Endothelial cell of umbilical vein (primary cell): ENCODE measurements around the gene RNU1-1.

Experiments used
- CTCF ChIP-seq, 2 donors: IDR thresholded peaks; 1 replicate in 1 of 2; 2 replicates in 1 of 2; pipeline ENCODE4 v1.5.1; 2011; ENCODE audit warnings: low read length in 2 of 2, mild to moderate bottlenecking in 2 of 2, moderate library complexity in 2 of 2, control low read depth in 1 of 2, inconsistent platforms in 1 of 2, low read depth in 1 of 2; ENCODE audit not compliant: insufficient read depth in 1 of 2; ENCODE audit errors: extremely low read depth in 1 of 2
- EZH2 ChIP-seq: IDR thresholded peaks from 2 replicates; pipeline ENCODE4 v1.6.1; 2012; ENCODE audit warnings: borderline replicate concordance, low read depth, mild to moderate bottlenecking, moderate library complexity, low read length, inconsistent platforms; ENCODE audit not compliant: severe bottlenecking
- GATA2 ChIP-seq: IDR thresholded peaks from 2 replicates; pipeline ENCODE4 v1.7.0; 2011; ENCODE audit warnings: low read depth, mild to moderate bottlenecking, moderate library complexity, mixed read lengths, low read length; ENCODE audit not compliant: insufficient read length, insufficient read depth
- JUN ChIP-seq: IDR thresholded peaks from 2 replicates; pipeline ENCODE4 v1.6.1; 2011; ENCODE audit warnings: borderline replicate concordance, low read depth; ENCODE audit not compliant: insufficient read length, insufficient read depth
- POLR2A ChIP-seq: IDR thresholded peaks from 2 replicates; pipeline ENCODE4 v1.6.1; 2012; ENCODE audit warnings: low read depth, mild to moderate bottlenecking, control low read depth, low read length
- POLR2AphosphoS5 ChIP-seq: IDR thresholded peaks from 2 replicates; pipeline ENCODE4 v1.6.1; 2012; ENCODE audit warnings: low read depth, mild to moderate bottlenecking, control low read depth, low read length, moderate library complexity; ENCODE audit not compliant: insufficient read depth
- TF ChIP-seq, protein P1 (sequence below): IDR thresholded peaks from 2 replicates; pipeline ENCODE4 v1.6.1; 2011; ENCODE audit not compliant: insufficient read depth, insufficient read length

DNA sequence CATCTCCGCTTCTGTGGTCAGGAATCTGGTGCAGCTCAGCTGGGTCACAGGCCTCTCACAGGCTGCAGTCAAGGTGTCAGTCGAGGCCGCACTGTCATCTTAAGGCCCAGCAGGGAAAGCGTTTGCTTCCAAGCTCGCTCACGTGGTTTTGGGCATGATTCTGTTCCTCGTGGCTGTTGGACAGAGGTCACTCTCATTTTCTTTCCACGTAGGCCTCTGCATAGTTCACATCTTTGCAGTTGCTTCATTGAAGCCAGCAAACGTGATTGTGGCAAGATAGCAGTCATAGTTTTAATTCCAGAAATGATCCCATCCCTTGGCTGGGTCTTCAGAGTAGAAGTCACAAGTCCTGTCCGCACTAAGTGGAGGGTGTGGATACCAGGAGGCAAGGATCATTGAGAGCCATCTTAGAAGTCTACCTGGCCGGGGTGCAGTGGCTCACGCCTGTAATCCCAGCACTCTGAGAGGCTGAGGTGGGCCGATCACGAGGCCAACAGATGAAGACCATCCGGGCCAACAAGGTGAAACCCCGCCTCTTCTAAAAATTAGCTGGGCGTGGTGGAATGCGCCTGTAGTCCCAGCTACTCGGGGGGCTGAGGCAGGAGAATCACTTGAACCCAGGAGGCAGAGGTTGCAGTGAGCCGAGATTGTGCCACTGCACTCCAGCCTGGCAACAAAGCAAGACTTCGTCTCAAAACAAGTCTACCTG, 49.0 kb downstream of the RNU1-1 start:
- TF ChIP-seq POLR2A (no peak), CTCF (IDR thresholded peaks at IDR 0.05; ENCODE audit: extremely low read depth in 1 of 2, insufficient read depth in 1 of 2, low read depth in 1 of 2, low read length in 2 of 2) (no peak), EZH2 (no peak), GATA2 (no peak), POLR2AphosphoS5 (no peak), JUN (no peak)
- TF ChIP-seq, protein P1, sequence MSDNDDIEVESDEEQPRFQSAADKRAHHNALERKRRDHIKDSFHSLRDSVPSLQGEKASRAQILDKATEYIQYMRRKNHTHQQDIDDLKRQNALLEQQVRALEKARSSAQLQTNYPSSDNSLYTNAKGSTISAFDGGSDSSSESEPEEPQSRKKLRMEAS: no peak
